Thyroid gland (tissue), 4 donors: ENCODE measurements around the gene SHF. TPM values are rescaled to one million over a fixed set of nuclear protein-coding genes. Genes with fewer than 3 reads are reported as not detected.
A peak's percentile ranks its signal among the peaks of the same experiment; 100 is the strongest.

Experiments
- DNase-seq, 2 donors: peaks; one replicate each; pipeline ENCODE4 v3.0.0-alpha.2; 2019
- H3K27ac ChIP-seq, 3 donors: fragments of 200-600 bp; sonication (generic); 1 replicate in 2 of 3; 2 replicates in 1 of 3; pipeline ENCODE4 v1.5.1; 2016 to 2019; ENCODE audit warnings: mild to moderate bottlenecking in 1 of 3, moderate library complexity in 1 of 3
- H3K27me3 ChIP-seq: fragments of 200-600 bp; sonication (generic); one replicate; pipeline ENCODE4 v1.5.1; 2019
- H3K36me3 ChIP-seq, 2 donors: fragments of 200-600 bp; sonication (generic); one replicate each; pipeline ENCODE4 v1.5.1; 2016 to 2019
- H3K4me1 ChIP-seq, 2 donors: fragments of 200-600 bp; sonication (generic); one replicate each; pipeline ENCODE4 v1.5.1; 2017 to 2019
- H3K4me3 ChIP-seq, 3 donors: fragments of 200-600 bp; sonication (generic); replicated peaks in 1 of 3; 1 replicate in 2 of 3; 2 replicates in 1 of 3; pipeline ENCODE4 v1.5.1; 2016; ENCODE audit warnings: mild to moderate bottlenecking in 1 of 3
- H3K9me3 ChIP-seq: fragments of 200-600 bp; sonication (generic); one replicate; pipeline ENCODE4 v1.5.1; 2017
- POLR2A ChIP-seq, 2 donors: fragments of 450-650 bp; IDR thresholded peaks; one replicate each; pipeline ENCODE4 v1.6.1; 2017; ENCODE audit warnings: antibody characterized with exemption in 2 of 2, mild to moderate bottlenecking in 2 of 2, moderate library complexity in 1 of 2
- WGBS, 2 donors: methylation state at CpG; one replicate each; pipeline ENCODE4 v1.1.5; 2017; 5-methylcytosine and 5-hydroxymethylcytosine counted together
- intact Hi-C: fragments of 100-400 bp; cut with DNase I; formaldehyde crosslinking; loops from one replicate; pipeline ENCODE4 v1.15.1; 2023
- total RNA-seq, 4 donors: library from RNA; depleted of rRNA; stranded (reverse); fragments of >200 nt; gene quantifications; one replicate each; pipeline ENCODE4 v1.2.3, GENCODE V29; 2016
- TF ChIP-seq, protein P1 (sequence below), 6 experiments: fragments of 200-600 bp in 3 of 6; fragments of 450-650 bp in 3 of 6; sonication (generic) in 3 of 6; IDR thresholded peaks; one replicate each; pipeline ENCODE4 v1.5.1; 2016 to 2019; ENCODE audit warnings: antibody characterized with exemption in 6 of 6, mild to moderate bottlenecking in 2 of 6, inconsistent platforms in 1 of 6, moderate library complexity in 1 of 6

The SHF gene
- total RNA-seq, 4 donors from 2014 or later, result 8.0 to 15.9 (median 8.7) TPM

DNA sequence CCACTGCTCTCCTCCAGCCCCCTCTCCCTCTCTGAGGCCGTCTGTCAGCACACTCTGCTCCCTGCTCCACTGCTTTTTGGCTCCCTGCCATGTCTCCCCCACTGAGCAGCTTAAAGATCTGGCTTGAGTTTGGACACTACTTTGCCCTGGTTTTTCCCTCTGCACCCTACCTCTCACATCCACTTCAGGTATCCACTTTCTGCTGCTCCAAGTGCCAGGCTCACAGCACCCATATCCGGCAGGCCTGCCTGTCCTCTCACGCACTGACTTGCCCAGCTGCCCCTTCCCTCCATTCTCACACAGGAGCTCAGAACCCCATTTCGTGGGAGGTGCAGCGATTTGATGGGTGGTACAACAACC is 54.2 kb downstream of the SHF start:
- H3K27ac ChIP-seq, result peak overlapping the region; percentile 51 to 96 (median 90)
- no peaks in the 10 kb centered on the region for H3K27me3 ChIP-seq
- H3K4me3 ChIP-seq, result no peak overlapping the region
- H3K9me3 ChIP-seq, result no peaks in the 10 kb centered on the region
- TF ChIP-seq, protein P1, sequence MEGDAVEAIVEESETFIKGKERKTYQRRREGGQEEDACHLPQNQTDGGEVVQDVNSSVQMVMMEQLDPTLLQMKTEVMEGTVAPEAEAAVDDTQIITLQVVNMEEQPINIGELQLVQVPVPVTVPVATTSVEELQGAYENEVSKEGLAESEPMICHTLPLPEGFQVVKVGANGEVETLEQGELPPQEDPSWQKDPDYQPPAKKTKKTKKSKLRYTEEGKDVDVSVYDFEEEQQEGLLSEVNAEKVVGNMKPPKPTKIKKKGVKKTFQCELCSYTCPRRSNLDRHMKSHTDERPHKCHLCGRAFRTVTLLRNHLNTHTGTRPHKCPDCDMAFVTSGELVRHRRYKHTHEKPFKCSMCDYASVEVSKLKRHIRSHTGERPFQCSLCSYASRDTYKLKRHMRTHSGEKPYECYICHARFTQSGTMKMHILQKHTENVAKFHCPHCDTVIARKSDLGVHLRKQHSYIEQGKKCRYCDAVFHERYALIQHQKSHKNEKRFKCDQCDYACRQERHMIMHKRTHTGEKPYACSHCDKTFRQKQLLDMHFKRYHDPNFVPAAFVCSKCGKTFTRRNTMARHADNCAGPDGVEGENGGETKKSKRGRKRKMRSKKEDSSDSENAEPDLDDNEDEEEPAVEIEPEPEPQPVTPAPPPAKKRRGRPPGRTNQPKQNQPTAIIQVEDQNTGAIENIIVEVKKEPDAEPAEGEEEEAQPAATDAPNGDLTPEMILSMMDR (IDR thresholded peaks at IDR 0.05), result no peak
- peaks cover 4 to 6% of the 10 kb centered on the region in 2 donors for H3K36me3 ChIP-seq
- 25 to 34% methylated on average over 5 of the region's 5 CpGs for whole genome bisulfite sequencing, 2 donors
- DNase-seq, result peak; percentile 93 to 95
- H3K4me1 ChIP-seq, result peaks cover 44 to 47% of the 10 kb centered on the region in 2 donors
- intact Hi-C loops, result no loop called here

DNA sequence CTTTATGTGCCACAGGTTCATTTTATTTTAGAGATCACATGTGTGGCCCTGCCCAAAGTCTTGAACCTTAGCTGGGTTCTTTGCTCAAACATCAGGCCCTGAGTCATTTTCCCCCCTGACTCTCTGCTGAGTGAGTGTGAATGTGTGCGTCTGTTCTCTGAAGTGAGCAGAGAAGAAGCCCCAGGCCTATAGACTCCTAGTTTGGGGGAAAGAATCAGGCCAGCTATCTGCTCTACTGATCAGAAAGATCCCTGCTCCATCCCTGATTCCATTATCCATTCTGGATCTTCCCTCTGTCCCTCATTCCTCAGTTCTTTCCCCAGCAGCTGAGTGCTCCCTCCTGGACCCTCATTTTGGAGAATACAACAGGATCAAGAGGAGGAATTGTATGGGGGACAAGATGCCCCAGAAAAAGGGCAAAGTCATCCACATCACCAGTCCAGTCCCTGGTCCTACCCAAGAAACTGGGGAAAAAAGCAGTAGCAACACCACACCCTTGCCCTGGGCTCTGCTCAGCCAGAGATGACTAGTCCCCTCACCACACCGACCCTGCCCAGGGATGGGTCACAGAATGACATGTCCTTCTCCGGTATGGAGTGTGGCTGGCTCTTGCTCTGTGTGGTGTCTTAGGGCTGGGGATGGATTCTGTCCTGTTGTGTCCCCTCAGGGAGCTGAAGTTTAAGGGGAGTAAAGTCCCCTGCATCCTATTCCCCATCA is 54.8 kb downstream of the SHF start:
- Histone ChIP-seq H3K4me3 (no peak overlapping the region), H3K4me1 (peaks cover 48 to 53% of the 10 kb centered on the region in 2 donors), H3K9me3 (no peaks in the 10 kb centered on the region), H3K27ac (peak overlapping the region; percentile 27 to 96 (median 90)), H3K36me3 (peaks cover 4 to 6% of the 10 kb centered on the region in 2 donors), H3K27me3 (no peaks in the 10 kb centered on the region)
- intact Hi-C loops, result no loop called here
- no peak for DNase-seq
- 60 to 68% methylated on average over 3 of the region's 3 CpGs for WGBS, 2 donors
- no peak for TF ChIP-seq POLR2A (IDR thresholded peaks at IDR 0.05)
- TF ChIP-seq, protein P1 (IDR thresholded peaks at IDR 0.05), result no peak

DNA sequence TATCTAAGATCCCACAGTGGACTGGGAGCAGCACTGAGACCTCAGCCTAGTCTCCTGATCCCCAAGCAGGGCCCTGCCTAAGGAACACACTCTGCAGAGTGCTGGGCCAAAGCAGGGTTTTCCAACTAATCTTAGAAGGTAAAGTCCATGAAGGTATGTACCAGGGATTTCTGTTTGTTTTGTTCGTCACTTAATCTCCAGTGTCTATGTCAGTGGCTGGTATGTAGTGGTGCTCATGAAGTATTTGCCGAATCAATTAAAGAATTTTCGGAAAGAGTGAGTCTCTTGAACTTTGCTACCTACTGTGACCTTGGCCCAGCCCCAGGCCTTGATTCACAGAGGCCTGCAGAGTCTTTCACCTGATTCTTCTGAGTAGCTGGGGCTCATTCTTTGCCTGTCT is 56.3 kb downstream of the SHF start:
- Histone ChIP-seq H3K4me3 (no peak overlapping the region), H3K27me3 (no peaks in the 10 kb centered on the region), H3K9me3 (no peaks in the 10 kb centered on the region), H3K4me1 (peaks cover 56 to 58% of the 10 kb centered on the region in 2 donors), H3K36me3 (peaks cover 0 to 3% of the 10 kb centered on the region in 2 donors), H3K27ac (peak overlapping the region; percentile 79 to 96 (median 90))
- peak in 1 of 2 donors; percentile 60 for TF ChIP-seq POLR2A (IDR thresholded peaks at IDR 0.05)
- TF ChIP-seq, protein P1 (IDR thresholded peaks at IDR 0.05), result no peak
- intact Hi-C loops, result no loop called here
- WGBS, 2 donors, result 41 to 43% methylated on average over 3 of the region's 3 CpGs
- peak; percentile 63 to 78 for DNase-seq

DNA sequence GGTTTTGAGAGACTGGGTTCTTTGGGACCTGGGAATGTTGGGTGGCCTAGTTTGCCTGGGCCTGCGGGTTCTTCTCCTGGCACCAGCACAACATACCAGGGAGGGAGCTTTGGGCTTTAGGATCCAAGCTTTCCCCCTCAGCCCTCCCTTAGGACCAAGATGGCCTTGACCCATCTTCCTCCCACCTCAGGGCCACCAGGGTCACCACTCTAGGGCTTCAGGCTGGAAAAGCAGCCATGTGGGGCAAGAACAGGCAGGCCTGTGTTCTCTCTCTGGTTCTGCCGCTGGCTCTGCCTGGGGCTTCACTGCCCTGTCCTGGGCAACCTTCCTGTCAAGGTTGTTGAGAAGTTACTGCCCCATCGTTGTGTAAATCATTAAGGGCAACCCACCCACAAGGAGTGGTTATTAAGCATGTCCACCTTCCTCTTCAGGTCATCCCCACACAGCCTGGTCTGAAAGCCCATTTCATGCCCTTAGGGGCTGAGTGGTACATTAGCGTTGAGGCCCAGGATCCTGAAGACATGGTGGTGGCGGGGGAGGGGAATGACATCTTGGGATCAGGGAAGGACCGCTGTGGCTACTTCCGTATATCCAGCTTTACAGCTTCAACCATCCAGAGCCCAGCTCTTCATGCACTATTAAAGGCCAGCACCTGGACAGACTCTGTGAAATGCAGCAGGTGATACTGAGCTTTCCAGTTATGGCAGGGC is 57.3 kb downstream of the SHF start:
- 38 to 57% methylated on average over 6 to 7 of the region's 7 CpGs for WGBS, 2 donors
- Histone ChIP-seq H3K4me3 (peak overlapping the region in 2 of 3 donors; percentile 27 to 47), H3K27ac (peak overlapping the region; percentile 79 to 96 (median 90)), H3K27me3 (no peaks in the 10 kb centered on the region), H3K9me3 (no peaks in the 10 kb centered on the region), H3K36me3 (no peaks in the 10 kb centered on the region), H3K4me1 (peaks cover 58 to 62% of the 10 kb centered on the region in 2 donors)
- intact Hi-C loops, result no loop called here
- TF ChIP-seq, protein P1 (IDR thresholded peaks at IDR 0.05), result no peak
- no peak for TF ChIP-seq POLR2A (IDR thresholded peaks at IDR 0.05)
- peak; percentile 37 to 47 for DNase-seq

DNA sequence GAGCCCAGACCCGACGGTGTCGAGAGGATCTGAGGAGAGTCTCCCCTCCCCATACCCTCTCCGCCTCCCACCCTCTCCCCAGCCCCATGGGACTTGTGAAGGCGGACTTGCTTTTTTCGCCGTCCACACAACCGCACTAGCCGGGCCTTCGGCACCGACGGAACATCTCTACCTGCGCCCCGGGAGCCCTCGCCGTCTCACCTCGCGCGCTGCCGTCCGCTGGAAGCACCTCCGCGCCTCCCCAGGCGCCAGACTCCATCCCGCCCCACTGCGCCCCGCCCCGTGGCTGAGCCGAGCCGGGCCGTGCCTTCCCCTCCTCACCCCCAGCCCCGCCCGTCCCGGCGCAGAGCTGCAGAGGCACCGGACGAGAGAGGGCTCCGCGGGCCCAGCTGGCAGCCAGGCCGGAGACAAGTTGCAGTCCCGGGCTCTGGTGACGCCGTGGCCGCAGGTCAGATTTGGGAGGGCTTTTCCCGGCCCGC is 58.1 kb downstream of the SHF start, which contains the start of the genes DUOX1 and DUOXA1:
Gene DUOX1, plus strand, starts transcription at position 344 of the 479 bp plus-strand sequence. CDS start 1,973 bp downstream, outside the sequence.
Gene DUOXA1, minus strand, starts transcription at position 229 of the 479 bp plus-strand sequence. CDS start 6,865 bp downstream, outside the sequence.
- Histone ChIP-seq H3K4me3 (peak within 1 kb of the TSS; percentile 6 to 47 (median 41)), H3K4me1 (peaks cover 56 to 62% of the 10 kb centered on the region in 2 donors), H3K27me3 (no peaks in the 10 kb centered on the region), H3K27ac (peak within 1 kb of the TSS; percentile 85 to 96 (median 90)), H3K9me3 (no peaks in the 10 kb centered on the region), H3K36me3 (no peaks in the 10 kb centered on the region)
- intact Hi-C loops, result no loop called here
- TF ChIP-seq POLR2A (IDR thresholded peaks at IDR 0.05), result peak in 1 of 2 donors; percentile 82
- TF ChIP-seq, protein P1 (IDR thresholded peaks at IDR 0.05), result no peak
- WGBS, 2 donors, result 0 to 3% methylated on average over 3 to 6 of the region's 46 CpGs
- peak; percentile 91 to 93 for DNase-seq
